IPS DF 4.7 (cell line): Measurements from ENCODE around the gene HERPUD2.
"Not testable (repeated sequence)": the region's sequence is repeated elsewhere in the genome, so short reads cannot be mapped to it uniquely, and the experiment has no call there.

ENCODE experiments used
- DNase-seq: peaks from one replicate; pipeline ENCODE4 v3.0.0-alpha.2; 2013; ENCODE audit warnings: low spot score; ENCODE audit errors: extremely low read depth

Gene HERPUD2

GRCh38 chr7:35617041-35617440 is 77.9 kb downstream of the HERPUD2 start:
- DNase-seq, result no peak

- DNase-seq, result no peak
Measured at GRCh38 chr7:35613150-35613549, 81.8 kb downstream of the HERPUD2 start.

GRCh38 chr7:35605760-35606159 is 89.2 kb downstream of the HERPUD2 start:
- no peak for DNase-seq

- no peak for DNase-seq
Measured at GRCh38 chr7:35604595-35604994, 90.3 kb downstream of the HERPUD2 start.

- no peak for DNase-seq
Measured at GRCh38 chr7:35599645-35600044, 95.3 kb downstream of the HERPUD2 start.

- no peak for DNase-seq
Measured at GRCh38 chr7:35599061-35599460, 95.9 kb downstream of the HERPUD2 start.

- DNase-seq, result no peak
Measured at GRCh38 chr7:35596061-35596460, 98.9 kb downstream of the HERPUD2 start.

- DNase-seq, result no peak
Measured at GRCh38 chr7:35593899-35594298, 101.0 kb downstream of the HERPUD2 start.

- no peak for DNase-seq
Measured at GRCh38 chr7:35588647-35589046, 106.3 kb downstream of the HERPUD2 start.

- DNase-seq, result no peak
Measured at GRCh38 chr7:35584990-35585389, 109.9 kb downstream of the HERPUD2 start.

GRCh38 chr7:35584533-35584932 is 110.4 kb downstream of the HERPUD2 start:
- not testable (repeated sequence) for DNase-seq
